ENCODE data around the gene ARHGAP6.
"Not testable (repeated sequence)": the region's sequence is repeated elsewhere in the genome, so short reads cannot be mapped to it uniquely, and the experiment has no call there.

ARHGAP6 gene

DNA sequence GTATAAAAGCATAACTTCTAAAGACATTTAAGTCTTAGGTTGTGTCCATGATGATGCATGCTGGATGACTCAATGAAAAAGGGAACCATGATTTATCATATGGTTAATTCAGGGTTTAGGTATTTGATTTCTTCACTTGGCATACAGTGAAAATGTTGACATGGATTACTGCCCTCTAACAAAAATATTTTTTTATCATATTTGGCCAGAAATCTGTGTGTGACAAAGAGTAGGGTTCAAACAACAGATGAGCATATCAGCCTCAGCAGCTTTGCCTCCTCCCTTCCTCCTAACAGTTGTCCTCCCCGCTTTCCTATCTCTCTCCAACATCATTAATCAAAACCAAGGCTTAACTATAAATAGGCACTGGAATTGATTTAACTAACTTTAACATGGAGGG, 46.3 kb downstream of the ARHGAP6 start:
- H3K36me3 ChIP-seq (ENCODE audit: insufficient read depth, low read length), result no peaks in the 10 kb centered on the region
- no peak overlapping the region for H3K9ac ChIP-seq (ENCODE audit: low read depth, low read length)
- H3K4me1 ChIP-seq (ENCODE audit: insufficient read depth, low read length), result no peaks in the 10 kb centered on the region
- peaks cover 2% of the 10 kb centered on the region; the same call in 1 of the 2 replicates for H3K9me3 ChIP-seq (ENCODE audit: control insufficient read depth, insufficient read depth, low read length)

DNA sequence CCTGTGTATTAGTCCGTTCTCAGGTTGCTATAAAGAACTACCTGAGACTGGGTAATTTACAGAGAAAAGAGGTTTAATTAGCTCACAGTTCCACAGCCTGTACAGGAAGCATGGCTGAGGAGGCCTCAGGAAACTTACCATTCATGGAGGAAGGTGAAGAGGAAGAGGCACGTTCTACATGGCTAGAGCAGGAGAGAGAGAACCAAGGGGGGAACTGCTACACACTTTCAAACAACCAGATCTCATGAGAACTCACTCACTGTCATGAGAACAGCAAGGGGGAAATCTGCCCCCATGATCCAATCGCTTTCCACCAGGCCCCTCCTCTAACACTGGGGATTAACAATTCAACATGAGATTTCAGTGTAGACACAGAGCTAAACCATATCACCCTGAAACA, 51.5 kb downstream of the ARHGAP6 start:
- not testable (repeated sequence) for H3K9ac ChIP-seq (ENCODE audit: low read depth, low read length); H3K36me3 ChIP-seq (ENCODE audit: insufficient read depth, low read length); H3K9me3 ChIP-seq (ENCODE audit: control insufficient read depth, insufficient read depth, low read length); H3K4me1 ChIP-seq (ENCODE audit: insufficient read depth, low read length)

DNA sequence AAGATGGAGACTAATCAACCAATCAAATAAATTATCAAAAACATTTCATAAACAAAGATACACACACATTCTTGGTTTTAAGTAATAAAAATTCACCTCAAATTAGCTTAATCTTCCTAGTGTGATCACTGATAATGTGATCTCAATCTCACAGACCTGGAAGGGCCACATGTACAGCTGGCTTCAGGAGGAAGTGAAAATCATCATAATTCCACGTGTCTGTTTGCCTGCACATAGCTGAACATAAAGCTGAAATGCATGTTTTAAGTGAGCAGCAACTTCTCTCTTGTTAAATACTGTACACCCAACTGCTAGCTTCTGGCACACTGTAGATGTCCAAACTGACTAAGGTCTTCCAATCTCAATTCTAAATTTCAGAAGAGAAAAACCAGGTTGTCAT, 53.8 kb downstream of the ARHGAP6 start:
- H3K36me3 ChIP-seq (ENCODE audit: insufficient read depth, low read length), result no peaks in the 10 kb centered on the region
- no peak overlapping the region for H3K9ac ChIP-seq (ENCODE audit: low read depth, low read length)
- H3K4me1 ChIP-seq (ENCODE audit: insufficient read depth, low read length), result no peaks in the 10 kb centered on the region
- H3K9me3 ChIP-seq (ENCODE audit: control insufficient read depth, insufficient read depth, low read length), result peaks cover 3% of the 10 kb centered on the region; the same call in 1 of the 2 replicates

DNA sequence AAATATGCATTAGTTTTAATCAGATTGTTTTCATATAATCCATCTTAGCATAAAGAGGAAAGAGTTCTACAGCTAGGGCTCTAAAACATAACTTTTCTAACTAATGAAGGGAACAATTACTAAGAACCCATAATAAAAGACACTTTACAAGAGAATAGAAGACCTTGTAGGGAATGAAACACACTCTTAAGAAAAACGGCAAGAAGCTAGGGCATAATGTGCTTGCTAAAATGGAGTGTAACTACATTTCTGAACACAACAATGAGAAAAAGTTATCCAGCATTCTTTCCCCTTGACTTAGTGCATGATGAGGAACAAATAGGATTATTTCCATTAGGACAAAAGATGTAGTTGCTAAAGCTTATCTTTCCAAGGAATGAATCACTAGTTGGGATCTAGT, 54.6 kb downstream of the ARHGAP6 start:
- H3K36me3 ChIP-seq (ENCODE audit: insufficient read depth, low read length), result no peaks in the 10 kb centered on the region
- peaks cover 3% of the 10 kb centered on the region; the same call in 1 of the 2 replicates for H3K9me3 ChIP-seq (ENCODE audit: control insufficient read depth, insufficient read depth, low read length)
- no peak overlapping the region for H3K9ac ChIP-seq (ENCODE audit: low read depth, low read length)
- H3K4me1 ChIP-seq (ENCODE audit: insufficient read depth, low read length), result no peaks in the 10 kb centered on the region

DNA sequence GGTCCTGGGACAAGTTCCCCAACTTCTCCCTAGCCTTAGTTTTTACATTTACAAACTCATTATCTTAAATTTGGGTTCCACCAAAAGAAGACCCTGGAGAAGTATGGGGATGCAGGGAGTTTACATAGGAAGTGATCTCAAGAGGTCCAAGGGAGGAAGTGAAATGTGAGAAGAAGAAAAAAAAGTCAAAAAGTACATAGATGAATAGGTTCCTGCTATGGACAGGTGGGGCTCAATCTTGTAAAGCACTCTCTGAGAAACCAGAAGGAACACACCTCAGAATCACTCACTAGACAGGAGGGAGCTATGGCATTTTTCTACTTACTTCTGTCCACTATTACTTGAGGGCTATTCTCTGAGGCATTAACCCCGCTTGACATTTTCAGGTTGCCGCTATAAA, 56.6 kb downstream of the ARHGAP6 start:
- Histone ChIP-seq H3K36me3 (ENCODE audit: insufficient read depth, low read length) (no peaks in the 10 kb centered on the region), H3K4me1 (ENCODE audit: insufficient read depth, low read length) (no peaks in the 10 kb centered on the region), H3K9me3 (ENCODE audit: control insufficient read depth, insufficient read depth, low read length) (no peaks in the 10 kb centered on the region), H3K9ac (ENCODE audit: low read depth, low read length) (no peak overlapping the region)

DNA sequence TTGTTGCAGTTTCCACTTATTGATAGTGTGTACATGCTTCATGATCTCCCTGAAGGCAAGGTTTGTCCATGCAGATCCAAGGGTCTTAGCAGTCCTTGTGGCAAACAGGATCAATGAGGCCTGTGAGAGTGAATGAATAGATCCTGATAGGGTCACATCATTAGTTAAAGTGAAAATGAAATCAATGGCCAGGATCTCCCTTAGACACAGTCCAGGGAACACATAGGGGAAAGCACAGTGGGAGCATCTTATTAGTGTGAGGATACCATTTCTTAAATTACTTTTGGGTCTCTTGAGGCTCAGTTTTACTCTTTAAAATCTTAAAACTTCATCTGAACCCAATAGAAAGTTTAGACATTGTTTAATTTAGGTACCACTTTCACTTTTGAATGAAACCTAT, 59.3 kb downstream of the ARHGAP6 start:
- Histone ChIP-seq H3K9me3 (ENCODE audit: control insufficient read depth, insufficient read depth, low read length) (no peaks in the 10 kb centered on the region), H3K4me1 (ENCODE audit: insufficient read depth, low read length) (no peaks in the 10 kb centered on the region), H3K36me3 (ENCODE audit: insufficient read depth, low read length) (no peaks in the 10 kb centered on the region), H3K9ac (ENCODE audit: low read depth, low read length) (no peak overlapping the region)

DNA sequence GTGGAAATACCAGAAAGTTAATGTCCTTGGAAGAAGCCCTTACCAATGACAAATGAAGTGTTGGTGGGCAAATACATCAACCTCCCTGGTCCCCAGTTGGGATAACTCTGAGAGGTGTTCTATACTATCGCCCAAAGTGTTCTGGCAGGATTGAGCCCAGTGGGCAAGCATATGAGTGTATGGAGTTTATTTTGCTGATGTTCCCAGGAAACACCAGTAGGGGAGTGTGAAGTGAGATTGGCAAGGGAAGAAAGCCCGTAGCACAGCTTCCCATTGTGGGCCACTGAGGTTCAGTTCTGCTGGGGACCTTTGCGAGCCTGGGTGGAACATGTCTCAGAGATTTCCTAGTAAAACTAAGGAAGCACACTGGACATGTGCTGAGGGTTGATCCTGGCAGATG, 65.1 kb downstream of the ARHGAP6 start:
- Histone ChIP-seq H3K4me1 (ENCODE audit: insufficient read depth, low read length) (no peaks in the 10 kb centered on the region), H3K9me3 (ENCODE audit: control insufficient read depth, insufficient read depth, low read length) (no peaks in the 10 kb centered on the region), H3K36me3 (ENCODE audit: insufficient read depth, low read length) (no peaks in the 10 kb centered on the region), H3K9ac (ENCODE audit: low read depth, low read length) (no peak overlapping the region)

DNA sequence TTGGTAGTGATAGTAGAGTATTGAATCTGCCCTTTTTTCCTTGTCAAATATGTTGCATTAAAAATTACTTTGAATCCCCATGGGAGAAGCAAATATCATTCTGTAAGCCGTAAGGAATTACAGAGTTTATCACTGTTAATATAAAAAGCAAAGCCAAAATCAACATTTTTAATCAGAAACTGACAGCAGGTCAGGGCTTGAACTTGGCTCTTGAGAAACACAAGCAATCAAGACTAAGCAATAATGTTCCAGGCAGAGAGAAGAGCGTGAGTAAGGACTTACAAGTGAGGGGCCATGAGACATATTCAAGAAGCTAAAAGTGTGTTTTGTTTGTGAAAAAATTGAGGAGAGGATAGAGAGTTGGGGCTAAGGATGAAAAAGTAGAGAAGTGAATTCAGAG, 68.2 kb downstream of the ARHGAP6 start:
- Histone ChIP-seq H3K9ac (ENCODE audit: low read depth, low read length) (no peak overlapping the region), H3K36me3 (ENCODE audit: insufficient read depth, low read length) (no peaks in the 10 kb centered on the region), H3K4me1 (ENCODE audit: insufficient read depth, low read length) (no peaks in the 10 kb centered on the region), H3K9me3 (ENCODE audit: control insufficient read depth, insufficient read depth, low read length) (no peaks in the 10 kb centered on the region)

DNA sequence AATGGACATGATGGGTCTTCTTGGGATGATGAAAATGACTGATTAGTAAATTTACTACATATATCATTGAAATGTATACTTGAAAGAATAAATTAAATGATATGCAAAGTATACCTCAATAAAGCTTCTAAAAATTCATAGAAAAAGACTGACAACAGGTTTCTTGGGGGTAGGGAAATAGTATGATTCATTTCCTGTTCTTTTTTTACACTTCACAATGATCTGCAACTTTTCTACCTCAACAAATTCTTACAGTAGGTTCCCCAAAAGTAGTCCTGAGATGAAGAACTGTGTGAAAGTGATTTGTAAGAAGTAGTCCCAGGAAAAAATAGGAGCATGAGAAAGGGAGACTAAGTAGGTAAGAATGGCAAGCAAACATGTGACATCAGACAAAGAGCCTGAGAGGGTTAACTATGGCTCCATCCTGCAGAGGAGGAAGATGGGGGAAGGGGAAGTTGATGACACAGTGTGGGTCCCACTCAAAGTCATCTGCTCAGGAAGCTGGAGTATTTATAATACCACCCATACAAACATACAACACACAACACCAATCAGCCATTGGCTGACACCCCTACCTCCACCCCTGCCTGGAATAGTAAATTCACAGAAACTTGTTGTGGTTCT, 73.9 kb downstream of the ARHGAP6 start:
- peaks cover 9% of the 10 kb centered on the region for H3K4me1 ChIP-seq (ENCODE audit: insufficient read depth, low read length)
- H3K9ac ChIP-seq (ENCODE audit: low read depth, low read length), result no peak overlapping the region
- H3K36me3 ChIP-seq (ENCODE audit: insufficient read depth, low read length), result no peaks in the 10 kb centered on the region
- H3K9me3 ChIP-seq (ENCODE audit: control insufficient read depth, insufficient read depth, low read length), result no peaks in the 10 kb centered on the region

DNA sequence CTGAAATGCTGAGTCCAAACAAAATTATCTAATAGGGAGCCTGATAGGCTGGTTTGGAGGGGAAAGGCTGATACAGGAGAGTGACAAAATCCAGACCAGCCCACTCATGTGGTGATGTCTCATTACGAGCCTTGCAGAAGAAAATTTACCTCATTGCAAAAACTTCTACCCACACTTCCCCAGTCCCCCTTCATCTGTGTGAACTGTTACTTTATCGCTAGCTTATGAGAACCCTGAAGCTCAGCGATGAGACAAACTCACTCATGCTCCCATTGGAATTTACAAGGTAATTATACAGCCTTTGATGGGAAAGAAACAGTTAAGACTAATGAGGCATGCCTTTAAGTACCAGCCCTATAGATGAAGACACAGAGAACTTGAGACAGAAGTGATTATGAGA, 76.1 kb downstream of the ARHGAP6 start:
- Histone ChIP-seq H3K36me3 (ENCODE audit: insufficient read depth, low read length) (no peaks in the 10 kb centered on the region), H3K9me3 (ENCODE audit: control insufficient read depth, insufficient read depth, low read length) (no peaks in the 10 kb centered on the region), H3K9ac (ENCODE audit: low read depth, low read length) (no peak overlapping the region), H3K4me1 (ENCODE audit: insufficient read depth, low read length) (peaks cover 9% of the 10 kb centered on the region)

DNA sequence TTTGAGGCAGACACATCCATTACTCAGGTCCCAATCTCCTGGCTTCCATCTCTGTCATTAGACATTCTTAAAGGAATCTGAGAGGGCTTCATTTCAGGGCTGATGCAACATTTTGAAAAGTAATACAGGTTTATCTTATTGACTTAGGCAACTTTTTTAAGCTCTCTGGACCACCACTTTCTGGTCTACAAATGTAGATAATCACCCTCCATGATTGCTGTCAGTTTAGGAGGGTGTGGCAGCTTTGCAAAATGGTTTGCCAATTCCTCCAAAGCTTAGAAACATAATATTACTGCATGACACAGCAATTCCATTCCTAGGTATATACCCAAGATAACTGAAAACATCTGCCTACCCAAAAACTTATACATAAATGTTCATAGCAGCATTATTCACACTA, 77.6 kb downstream of the ARHGAP6 start:
- H3K9ac ChIP-seq (ENCODE audit: low read depth, low read length), result no peak overlapping the region
- H3K4me1 ChIP-seq (ENCODE audit: insufficient read depth, low read length), result peaks cover 9% of the 10 kb centered on the region
- no peaks in the 10 kb centered on the region for H3K36me3 ChIP-seq (ENCODE audit: insufficient read depth, low read length)
- no peaks in the 10 kb centered on the region for H3K9me3 ChIP-seq (ENCODE audit: control insufficient read depth, insufficient read depth, low read length)

DNA sequence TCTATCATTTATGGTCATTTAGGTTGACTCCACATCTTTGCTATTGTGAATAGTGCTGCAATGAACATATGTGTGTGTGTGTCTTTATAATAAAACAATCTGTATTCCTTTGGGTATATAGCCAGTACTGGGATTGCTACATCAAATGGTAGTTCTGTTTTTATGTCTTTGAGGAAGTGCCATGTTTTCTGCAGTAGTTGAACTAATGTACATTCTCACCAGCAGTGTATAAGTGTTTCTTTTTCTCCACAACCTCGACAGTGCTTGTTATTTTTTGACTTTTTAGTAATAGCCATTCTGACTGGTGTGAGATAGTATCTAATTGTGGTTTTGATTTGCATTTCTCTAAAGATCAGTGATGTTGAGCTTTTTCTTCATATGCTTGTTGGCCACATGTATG, 80.5 kb downstream of the ARHGAP6 start:
- H3K4me1 ChIP-seq (ENCODE audit: insufficient read depth, low read length), result no peaks in the 10 kb centered on the region
- H3K9ac ChIP-seq (ENCODE audit: low read depth, low read length), result no peak overlapping the region
- H3K9me3 ChIP-seq (ENCODE audit: control insufficient read depth, insufficient read depth, low read length), result no peaks in the 10 kb centered on the region
- H3K36me3 ChIP-seq (ENCODE audit: insufficient read depth, low read length), result no peaks in the 10 kb centered on the region

DNA sequence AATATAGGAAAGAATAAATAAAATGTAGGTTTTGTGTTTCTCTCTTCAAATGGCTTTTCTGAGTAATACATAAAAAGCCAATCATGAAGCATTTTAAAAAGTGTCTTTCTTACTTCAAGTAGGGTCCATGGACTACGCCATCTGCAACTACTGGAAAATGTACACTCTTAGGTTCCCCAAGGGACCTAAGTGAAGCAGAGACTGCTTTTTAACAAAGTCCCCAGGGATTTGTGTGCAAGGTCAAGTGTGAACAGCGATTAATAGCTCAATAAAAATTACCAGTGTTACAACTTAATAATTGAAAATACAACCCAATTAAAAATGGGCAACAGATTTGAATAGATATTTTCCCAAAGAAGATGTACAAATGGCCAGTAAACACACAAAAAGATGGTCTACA, 84.9 kb downstream of the ARHGAP6 start:
- Histone ChIP-seq H3K36me3 (ENCODE audit: insufficient read depth, low read length) (no peaks in the 10 kb centered on the region), H3K4me1 (ENCODE audit: insufficient read depth, low read length) (no peaks in the 10 kb centered on the region), H3K9me3 (ENCODE audit: control insufficient read depth, insufficient read depth, low read length) (no peaks in the 10 kb centered on the region), H3K9ac (ENCODE audit: low read depth, low read length) (no peak overlapping the region)

DNA sequence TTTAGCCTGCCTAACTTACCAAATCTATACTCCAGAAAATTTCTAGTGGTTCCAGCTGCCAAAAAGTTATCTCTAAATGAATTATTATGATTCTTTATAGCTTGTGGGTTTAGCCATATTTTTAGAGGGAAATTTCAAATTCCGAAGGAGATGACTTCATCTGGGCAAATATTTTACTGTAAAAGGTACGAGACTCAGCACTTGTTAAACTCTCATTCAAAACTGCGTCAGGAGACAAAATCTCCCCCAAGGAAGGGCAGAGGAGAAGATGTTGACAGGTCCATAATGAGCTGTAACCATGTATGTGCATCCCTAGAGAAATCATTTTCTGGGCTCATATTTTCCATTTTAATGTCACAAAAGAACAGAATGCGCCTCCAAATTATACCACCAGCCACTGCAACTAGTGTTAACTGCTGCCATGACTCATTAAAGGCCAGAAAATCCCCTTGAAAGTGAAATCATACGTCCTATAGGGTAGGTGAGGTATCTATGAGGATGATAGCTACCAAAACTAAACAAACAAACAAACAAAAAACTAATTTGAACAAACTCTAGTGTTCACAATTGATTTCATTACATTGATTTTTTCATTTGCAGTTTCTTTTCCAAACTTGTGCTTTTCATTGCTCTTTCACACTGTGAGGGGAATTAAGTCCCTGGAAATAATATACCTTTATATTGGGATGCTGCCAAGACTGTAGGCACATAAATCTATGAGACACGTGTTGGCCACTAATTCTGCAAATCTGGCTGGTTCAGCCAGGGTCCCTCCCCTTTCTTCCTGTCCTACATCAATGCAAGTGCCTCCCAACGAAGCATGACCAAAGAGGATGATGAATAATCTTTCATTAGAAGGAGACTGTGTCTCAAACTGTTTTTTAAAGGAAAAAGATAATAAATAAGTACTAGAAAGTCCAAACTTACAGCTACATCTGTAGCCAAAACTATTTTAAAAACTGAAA, 85.8 kb downstream of the ARHGAP6 start:
- no peaks in the 10 kb centered on the region for H3K4me1 ChIP-seq (ENCODE audit: insufficient read depth, low read length)
- no peaks in the 10 kb centered on the region for H3K9me3 ChIP-seq (ENCODE audit: control insufficient read depth, insufficient read depth, low read length)
- no peak overlapping the region for H3K9ac ChIP-seq (ENCODE audit: low read depth, low read length)
- H3K36me3 ChIP-seq (ENCODE audit: insufficient read depth, low read length), result no peaks in the 10 kb centered on the region

DNA sequence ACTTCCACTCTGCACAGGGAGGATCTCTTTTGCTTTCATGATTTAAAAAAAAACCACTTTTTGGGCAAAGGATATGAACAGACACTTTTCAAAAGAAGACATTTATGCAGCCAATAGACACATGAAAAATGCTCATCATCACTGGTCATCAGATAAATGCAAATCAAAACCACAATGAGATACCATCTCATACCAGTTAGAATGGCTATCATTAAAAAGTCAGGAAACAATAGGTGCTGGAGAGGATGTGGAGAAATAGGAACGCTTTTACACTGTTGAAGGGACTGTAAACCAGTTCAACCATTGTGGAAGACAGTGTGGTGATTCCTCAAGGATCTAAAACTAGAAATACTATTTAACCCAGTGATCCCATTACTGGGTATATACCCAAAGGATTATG, 87.4 kb downstream of the ARHGAP6 start:
- not testable (repeated sequence) for H3K9ac ChIP-seq (ENCODE audit: low read depth, low read length); H3K36me3 ChIP-seq (ENCODE audit: insufficient read depth, low read length); H3K9me3 ChIP-seq (ENCODE audit: control insufficient read depth, insufficient read depth, low read length); H3K4me1 ChIP-seq (ENCODE audit: insufficient read depth, low read length)

Measured in ES-I3 (cell line).